ENCODE data around the gene ANO1.
A peak's percentile ranks its signal among the peaks of the same experiment; 100 is the strongest.

The ANO1 gene

DNA sequence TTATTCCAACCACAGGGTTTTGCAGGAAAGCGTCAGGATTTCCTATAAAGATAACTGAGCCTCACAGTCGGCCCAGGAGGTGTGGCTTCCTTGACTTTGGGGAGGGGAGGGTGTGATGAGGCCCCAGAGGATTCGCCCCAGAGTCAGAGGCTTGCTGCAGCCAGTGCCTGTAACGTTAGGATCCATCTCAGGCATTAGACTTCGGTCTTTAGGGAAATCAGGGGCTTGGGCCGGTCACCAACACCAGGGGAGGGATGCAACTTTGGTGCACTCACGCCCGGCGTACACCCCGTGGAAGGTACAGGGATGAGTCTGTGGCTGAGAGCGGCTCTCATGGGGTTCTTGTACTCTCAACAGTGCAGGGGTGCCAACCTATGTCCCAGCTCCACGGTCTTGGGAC lies 5.7 kb upstream of the ANO1 start:
- no peak overlapping the region for H3K4me3 ChIP-seq (ENCODE audit: low read depth, low read length)

DNA sequence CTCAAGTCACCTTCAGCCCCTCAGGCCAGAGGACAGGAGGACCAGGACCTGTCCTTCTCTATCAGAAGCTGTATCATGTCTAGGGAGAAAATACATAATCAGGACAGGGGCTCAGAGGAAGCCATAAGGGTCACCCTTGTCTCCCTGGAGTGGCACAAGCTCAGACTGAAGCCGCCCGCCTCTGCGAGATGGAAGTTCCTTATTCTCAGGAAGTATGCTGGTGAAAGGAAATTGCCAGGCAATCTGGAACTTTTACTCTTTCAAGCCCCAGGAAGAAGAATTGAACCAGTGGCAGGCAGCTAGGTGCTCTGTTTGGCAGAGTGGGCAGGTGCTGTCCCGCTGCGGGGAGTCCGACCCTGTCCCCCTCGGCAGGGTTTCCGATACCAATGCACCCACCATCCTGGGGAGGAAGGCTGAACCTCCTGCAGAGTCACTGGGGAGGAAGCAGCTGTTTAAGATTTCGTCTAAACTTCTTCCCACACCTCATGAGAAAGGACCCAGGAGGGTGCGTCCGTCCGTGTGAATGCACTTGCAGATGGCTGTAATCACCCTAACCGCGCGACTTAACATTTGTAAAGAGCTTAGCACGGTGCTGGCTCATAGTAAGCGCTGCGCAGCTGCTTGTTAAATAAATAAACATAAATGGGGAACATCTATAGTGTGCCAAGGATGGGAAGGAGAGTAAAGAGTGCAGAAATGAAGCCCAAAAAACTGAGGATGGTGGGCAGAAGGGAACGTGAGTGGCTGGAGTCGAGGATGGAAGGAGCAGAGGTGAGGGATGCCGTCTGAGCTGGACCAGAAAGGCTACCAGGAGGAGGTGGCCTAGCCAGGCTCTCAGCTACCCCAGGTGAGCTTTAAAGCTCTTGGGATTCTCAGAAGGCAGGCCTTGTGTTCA lies 5.0 kb upstream of the ANO1 start:
- no peak overlapping the region for H3K4me3 ChIP-seq (ENCODE audit: low read depth, low read length)

DNA sequence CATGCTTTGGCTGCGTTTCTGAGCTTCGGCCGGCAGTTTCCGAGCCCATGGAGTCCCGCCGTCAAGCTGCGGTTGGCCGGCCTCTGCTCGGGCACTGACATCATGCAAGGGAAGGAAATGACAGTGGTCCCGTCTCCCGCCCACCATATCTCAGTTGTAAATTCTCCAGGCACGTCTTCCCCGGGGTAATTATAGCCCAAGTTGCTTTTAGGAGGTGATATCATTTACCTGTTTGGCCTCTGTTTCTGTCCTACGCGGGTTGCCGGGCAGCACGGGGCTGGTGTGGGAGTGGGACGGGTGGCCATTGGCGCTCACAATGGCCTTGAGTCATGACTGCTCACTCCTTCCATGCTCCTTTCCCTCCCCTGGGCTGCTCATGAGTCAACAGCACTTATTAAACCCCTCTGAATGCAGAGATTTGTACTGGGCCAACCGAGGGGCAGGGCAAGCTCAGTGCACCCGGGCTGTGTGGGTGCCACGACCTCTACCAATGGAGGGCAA lies 4.2 kb upstream of the ANO1 start:
- H3K4me3 ChIP-seq (ENCODE audit: low read depth, low read length) = no peak overlapping the region

DNA sequence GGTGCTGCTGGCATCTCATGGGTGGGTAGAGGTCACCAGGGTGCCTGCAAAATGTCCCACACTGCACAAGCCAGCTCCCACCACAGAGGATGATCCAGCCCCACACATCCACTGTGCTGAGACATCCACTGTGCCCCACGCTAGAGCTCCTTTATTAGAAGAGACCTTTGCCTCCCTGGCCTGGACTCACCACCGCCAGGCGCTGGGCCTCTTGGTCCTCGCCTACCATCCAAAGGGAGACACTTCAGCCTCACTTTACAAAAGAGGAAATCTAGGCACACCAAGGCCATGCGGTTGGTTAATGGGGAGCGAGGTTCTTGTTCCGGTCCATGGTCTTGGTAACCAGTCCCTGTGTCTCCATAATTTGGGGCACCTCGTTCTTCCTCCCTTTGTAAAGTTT lies 3.4 kb upstream of the ANO1 start:
- no peak overlapping the region for H3K4me3 ChIP-seq (ENCODE audit: low read depth, low read length)

DNA sequence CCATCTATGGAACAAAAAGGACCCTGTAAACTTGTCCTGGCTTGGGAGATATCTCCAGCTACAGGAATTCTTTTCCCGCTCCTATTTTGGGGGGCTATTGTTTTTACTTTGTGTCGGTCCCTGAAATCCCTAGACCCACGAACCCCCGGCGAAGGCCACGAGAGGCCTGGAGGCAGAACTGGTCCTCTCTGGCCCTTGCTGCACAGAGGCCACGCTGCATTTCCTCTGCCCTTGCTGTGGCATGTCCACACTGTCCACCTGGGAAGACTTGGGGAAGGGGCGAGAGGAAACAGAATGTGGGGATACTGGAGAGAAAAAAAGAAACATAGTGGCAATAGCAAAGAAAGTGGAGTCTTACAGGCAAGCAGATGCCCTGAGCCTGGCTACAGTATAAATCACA lies 2.3 kb upstream of the ANO1 start:
- H3K4me3 ChIP-seq (ENCODE audit: low read depth, low read length) = no peak overlapping the region

DNA sequence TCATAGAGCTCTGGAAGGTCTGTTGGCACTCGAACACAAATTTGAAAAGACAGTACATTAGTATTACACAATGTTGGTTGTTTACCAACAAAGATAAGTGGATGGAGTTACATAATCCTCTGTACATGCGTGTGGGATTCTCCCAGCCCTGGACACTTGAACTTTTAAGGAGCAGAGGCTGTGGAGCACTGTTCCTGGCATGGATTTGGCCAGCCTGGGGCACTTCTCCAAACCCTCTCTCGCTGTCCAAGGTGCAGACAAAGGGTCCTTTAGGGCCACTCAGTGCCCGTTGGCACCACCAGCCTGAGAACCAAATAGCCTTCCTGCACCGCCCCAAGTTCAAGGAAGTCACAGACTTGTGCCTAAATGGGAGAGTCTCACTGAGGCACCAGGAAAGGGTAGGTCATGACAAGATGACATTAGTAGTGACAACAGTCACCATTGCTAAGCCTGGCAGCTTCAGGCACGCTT lies 1.6 kb upstream of the ANO1 start:
- H3K4me3 ChIP-seq (ENCODE audit: low read depth, low read length) = no peak overlapping the region

DNA sequence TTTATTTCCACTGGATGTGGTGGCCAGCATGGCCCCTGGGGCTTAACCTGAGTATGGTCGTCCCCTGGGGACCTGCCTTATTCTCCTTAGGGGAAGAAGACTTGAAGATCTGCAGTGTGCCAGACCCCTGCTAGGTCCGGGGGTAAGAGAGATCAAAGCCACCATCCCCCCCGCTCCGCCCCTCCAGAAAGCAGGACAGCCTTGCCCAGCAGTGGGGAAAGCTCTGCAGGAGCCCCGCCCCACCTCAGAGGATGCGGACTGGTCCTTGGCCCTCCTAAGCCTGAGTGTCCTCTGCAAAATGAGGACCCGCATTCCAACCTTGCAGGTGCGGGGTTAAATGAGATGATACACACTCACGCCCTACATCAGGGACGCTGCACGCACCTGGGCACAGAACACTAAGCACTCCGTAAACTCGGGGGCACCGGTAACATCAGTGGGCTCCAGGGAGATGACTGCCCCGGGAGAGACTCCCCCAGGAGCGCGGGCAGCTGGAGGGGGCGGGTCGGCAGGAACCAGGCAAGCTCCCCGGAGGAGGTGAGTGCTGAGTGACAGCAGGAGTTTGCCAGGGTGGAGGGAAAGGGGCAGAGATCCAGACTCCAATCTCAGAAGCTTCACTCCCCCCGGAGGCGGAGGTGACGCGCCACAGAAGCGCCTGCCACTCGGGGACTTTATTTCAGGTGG lies 564 bp upstream of the ANO1 start:
- H3K4me3 ChIP-seq (ENCODE audit: low read depth, low read length) = no peak overlapping the region

DNA sequence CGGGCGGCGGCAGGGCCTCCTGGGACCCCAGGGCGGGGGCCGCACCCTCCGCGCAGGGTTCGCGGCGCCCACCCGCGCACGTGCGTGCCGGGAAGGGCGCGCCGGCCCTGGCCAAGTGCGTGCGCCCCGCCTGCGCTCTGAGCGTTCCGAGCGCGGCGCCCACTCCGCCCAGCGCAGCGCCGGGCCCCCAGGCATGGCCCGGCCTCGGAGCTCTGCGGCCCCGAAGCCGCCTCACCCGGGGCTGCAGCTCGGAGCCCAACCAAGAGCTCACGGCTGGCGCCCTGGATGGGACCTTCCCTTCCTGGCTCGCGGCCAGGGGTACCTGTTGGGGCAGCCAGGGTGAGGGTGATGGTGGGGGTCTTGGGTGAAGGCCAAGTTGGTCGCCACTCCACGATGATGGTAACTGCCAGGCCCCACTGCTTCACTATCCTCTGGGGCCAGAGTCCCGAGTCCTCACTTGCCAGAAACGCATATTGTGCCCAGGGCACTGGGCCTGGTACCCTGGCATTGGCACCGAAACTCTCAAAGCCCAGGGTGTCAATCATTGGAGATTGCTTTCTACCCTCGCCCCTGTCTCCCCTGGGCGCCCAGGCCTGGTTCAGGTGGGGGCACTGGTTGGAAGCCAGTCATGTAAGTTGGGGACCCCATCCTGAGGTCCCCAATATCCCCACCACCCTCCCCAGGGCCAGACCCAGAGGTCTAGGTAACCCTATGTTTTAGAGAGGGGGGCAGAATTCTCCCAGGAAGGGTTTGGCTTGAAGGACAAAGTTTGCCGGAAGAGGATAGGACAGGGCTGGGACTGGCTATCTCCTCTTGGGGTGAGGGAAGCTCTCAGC lies 882 bp downstream of the ANO1 start:
- H3K4me3 ChIP-seq (ENCODE audit: low read depth, low read length) = peak overlapping the region; percentile 24

DNA sequence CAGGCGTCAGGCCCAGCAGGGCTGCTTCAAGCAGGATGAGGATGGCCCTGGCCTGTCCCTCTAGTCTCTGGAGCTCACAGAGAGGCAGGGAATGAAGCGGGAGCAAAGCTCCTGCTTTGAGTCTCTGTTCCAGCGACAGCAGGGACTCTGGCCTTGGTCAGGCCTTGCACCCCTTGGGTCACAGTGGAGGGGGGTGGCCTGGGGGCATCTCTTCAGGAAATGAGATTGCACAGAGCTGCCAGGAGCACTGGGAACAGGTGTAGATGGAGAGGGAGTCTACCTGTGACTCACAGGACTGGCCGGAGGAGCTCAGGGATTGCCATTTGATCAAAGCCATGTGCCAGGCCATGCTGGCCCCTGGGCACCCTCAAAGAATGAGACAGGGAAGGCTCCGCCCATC lies 1.6 kb downstream of the ANO1 start:
- no peak overlapping the region for H3K4me3 ChIP-seq (ENCODE audit: low read depth, low read length)

DNA sequence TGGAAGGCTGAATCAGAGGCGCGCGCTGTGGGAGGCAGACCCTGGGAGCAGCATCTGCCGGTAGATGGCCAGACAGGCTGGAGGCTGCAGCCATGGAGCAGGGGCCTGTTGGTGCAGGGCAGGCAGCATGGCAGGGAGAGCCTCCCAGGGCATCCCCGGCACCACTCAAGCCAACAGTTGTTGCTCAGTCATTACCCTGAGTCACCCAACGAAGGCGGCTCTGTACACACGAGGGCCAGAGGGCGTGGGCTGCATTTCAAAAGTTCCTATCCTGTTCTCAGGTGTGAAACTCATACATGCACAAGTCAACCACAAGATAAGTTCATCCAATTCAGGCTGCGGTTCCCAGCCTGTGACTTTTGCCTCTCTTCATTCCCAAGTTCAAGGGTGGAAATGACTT lies 2.6 kb downstream of the ANO1 start:
- H3K4me3 ChIP-seq (ENCODE audit: low read depth, low read length) = no peak overlapping the region

DNA sequence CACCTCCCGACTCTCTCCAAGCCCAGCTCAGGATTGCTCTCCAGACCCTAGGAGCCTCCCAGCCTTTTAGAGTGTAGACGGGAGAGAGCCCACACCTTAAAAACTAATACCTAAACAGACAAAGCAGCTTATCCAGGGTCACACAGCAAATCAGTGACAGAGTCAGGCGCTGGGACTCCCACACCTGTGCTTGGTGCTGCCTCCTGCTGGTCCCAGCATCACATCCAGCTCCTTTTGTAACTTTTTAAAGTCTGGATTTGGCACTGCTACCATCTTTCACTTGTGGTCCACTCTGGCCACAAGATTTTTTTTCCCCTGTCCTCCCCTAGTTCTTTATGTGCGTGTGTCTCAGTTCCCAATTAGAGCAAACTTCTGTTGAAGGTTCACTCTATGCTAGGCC lies 4.7 kb downstream of the ANO1 start:
- H3K4me3 ChIP-seq (ENCODE audit: low read depth, low read length) = no peak overlapping the region

DNA sequence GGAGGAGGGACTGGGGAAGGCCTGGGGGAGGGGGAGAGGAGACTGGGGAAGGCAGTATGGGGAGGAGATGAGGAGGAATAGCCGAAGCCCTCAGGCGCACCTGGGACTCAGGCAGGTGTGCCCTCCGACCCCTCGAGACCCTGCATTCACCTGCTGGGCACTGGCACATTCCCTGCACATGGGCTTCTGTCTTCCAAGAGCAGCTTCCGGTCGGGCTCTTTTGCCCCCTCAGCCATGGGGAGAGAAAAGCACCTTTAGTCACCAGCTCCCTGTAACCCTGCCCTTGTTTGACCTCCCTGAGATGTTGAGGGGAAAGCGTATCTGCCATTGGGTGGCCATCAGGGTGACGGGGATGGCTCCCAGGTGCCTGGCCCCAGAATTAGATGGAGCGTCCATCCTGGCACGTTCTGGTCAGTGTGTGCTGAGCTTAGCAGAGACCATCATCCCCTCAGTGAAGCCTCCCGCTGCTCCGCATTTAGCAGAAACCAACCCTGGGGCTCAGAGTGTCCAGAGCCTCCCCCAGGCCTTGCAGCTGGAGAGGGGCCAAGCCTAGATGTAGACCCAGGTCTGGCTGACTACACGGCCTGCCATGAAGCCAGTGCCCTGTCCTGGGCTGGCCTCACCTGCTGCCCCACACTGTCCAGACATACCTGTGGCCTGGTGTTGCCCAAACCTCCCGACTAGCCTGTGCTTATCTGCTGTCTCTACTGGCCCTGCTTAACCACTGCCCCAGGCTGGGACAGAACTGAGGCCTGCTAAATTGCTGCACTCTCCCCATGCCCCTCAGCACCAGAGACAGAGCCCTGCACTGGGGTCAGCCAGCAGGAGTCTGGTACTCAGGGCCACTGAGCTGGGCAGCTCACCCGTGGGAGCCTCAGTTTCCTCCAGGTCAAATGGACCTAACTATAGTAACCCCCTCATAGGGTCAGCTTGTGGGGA lies 6.2 kb downstream of the ANO1 start:
- no peak overlapping the region for H3K4me3 ChIP-seq (ENCODE audit: low read depth, low read length)

DNA sequence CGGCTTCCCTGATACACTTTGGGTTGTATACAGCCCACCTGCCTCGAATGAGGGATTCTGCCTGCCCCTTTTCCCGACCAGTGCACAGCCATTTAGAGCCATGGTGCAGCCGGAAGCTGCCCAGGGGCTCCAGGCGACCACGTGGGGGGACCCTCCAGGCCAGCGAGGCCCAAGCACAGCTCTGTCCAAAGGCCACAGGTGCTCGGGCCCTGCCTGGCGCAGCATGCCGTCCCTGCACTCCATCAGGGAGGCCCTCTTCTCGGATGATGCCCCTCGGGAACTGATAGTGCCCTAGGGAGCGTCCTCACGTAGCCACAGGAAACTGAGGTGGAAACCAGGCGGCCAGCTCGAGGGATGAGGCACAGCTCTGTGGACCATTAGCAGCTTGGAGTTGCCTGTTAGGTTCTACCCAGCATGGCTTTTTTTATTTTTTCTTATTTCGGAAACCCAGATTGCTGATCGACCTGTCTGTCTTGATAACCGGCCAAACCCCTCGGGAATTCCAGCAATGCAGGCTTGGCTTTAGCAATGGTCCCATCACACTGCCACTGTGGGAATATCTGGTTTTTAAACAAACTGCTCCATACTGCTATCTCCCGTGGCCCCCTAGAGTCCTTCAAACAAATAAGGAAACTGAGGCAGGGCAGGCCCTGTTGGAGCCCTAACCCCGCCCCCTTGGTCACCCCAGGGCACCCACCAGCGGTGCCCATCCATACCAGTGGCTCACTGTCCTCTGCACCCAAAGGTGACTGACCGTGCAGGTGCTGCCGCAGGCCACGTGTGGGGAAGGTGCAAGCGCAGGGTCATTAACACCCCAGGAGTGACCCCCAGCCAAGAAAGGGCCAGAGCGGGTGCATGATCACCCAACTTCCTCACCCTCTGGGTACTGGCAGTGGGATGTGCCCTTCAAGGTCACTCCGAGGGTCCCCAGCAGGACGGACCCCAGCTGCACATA lies 8.0 kb downstream of the ANO1 start:
- no peak overlapping the region for H3K4me3 ChIP-seq (ENCODE audit: low read depth, low read length)

DNA sequence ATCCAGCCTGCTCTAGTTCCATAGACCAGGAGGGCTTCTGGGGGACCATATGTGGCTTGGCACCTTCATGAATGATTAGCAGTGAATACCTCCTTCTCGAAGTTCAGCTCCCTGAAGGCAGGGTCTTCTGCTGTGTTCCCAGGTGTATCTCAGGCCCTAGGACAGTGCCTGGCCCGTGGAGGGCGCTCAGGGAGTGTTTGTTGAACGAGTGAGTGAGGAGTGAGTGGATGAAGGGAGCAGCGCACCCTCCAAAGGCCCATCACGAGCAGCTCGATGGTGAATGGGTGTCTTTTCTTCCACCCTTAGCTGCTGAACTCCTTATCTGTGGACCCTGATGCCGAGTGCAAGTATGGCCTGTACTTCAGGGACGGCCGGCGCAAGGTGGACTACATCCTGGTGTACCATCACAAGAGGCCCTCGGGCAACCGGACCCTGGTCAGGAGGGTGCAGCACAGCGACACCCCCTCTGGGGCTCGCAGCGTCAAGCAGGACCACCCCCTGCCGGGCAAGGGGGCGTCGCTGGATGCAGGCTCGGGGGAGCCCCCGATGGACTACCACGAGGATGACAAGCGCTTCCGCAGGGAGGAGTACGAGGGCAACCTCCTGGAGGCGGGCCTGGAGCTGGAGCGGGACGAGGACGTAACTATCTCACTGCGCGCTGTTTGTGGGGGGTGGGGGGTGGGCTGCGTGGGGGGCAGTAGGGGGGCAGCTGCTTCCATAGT lies 9.5 kb downstream of the ANO1 start:
- H3K4me3 ChIP-seq (ENCODE audit: low read depth, low read length) = no peak overlapping the region

DNA sequence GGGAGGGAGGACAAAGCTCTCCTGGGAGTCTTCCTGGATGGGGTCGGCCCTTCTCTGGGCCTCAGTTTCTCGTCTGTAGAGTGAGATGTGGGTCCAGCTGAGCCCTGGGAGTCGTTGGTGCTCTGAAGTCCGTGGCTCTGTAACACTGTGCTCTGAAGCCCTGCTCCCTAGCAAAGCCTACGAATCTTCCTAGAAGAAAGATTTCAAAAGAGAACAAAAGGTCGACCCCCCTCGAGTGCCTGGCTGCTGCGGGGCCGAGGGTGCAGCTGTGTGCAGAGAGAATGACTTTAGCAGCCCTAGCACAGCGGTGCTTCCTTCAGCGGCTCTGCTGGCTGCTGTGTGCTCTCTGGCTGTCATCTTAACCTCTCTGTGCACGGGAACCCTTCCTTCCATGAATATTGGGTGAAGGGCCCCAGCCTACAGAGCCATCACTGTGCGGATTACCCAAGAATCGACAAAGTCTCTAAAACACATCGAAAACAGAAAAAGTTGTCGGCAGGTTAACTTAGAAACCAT lies 10.7 kb downstream of the ANO1 start:
- no peak overlapping the region for H3K4me3 ChIP-seq (ENCODE audit: low read depth, low read length)

DNA sequence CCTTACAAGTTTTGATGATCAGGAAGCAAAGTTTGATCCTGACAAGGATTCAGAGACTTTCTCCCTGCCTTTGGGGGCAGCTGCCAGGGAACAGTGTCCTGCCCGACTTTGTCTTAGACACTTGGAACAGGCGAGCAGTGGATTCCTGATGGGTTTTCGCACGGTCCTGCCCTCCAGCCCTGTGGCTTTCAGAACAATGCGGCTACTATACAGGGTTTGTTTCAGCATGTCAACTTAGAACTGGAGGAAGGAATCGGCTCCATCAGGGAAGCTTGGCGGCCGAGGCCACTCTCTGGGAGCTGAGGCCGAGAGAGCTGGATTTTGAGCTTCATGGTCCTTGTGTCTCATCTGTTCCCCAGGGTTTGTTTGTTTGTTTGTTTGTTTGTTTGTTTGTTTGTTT lies 11.5 kb downstream of the ANO1 start:
- no peak overlapping the region for H3K4me3 ChIP-seq (ENCODE audit: low read depth, low read length)

DNA sequence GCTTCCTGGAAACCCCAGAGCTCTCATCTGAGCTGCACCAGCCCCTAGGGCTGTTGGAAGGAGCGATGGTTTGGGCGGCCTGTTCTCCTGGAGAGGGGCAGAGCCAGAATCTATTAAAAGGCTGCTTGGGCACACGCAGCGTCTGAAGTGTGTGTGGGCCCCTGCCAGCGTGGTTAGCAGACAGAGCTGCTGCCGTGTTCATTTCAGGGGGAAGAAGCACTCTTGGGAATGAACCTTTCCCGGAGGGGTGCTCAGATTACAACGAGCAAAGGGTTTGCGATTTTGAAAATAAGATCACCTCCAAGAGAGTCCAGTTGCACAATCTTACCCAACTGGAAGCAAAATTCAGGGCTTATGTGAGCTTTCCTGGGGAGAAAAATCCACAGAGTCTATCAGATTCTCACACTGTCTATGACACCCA lies 12.9 kb downstream of the ANO1 start:
- H3K4me3 ChIP-seq (ENCODE audit: low read depth, low read length) = no peak overlapping the region

DNA sequence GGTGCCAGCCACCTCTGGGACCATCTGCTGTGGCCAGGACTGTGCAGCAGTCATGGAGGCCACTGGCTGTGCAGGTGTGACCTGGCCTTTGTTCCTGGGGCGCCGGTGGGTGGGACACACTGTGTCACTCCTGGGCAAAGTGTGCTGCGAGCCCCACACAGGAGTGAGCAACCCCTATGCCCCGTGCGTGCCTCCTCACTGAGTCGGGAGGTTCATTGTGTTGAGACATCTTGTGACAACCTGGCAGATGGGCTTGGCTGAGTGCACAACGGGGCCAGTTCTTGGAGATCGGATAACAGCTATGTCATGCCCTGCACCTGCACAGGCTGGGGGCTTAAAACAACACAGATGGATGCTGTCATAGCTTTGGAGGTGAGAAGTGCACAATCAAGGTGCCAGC lies 13.5 kb downstream of the ANO1 start:
- H3K4me3 ChIP-seq (ENCODE audit: low read depth, low read length) = no peak overlapping the region
